Prostate gland (tissue), 2 donors: ENCODE results near the gene FAM120B.

Source experiments
- POLR2A ChIP-seq: fragments of 450-650 bp; IDR thresholded peaks from one replicate; pipeline ENCODE4 v1.6.1; 2016; ENCODE audit warnings: antibody characterized with exemption, mild to moderate bottlenecking
- TF ChIP-seq, protein P1 (sequence below), 4 experiments: fragments of 200-600 bp in 2 of 4; fragments of 450-650 bp in 2 of 4; sonication (generic) in 2 of 4; IDR thresholded peaks; 1 replicate in 3 of 4; 2 replicates in 1 of 4; pipeline ENCODE4 v1.5.1; 2016 to 2019; ENCODE audit warnings: antibody characterized with exemption in 4 of 4, mild to moderate bottlenecking in 2 of 4, moderate library complexity in 2 of 4

- TF ChIP-seq, protein P1, sequence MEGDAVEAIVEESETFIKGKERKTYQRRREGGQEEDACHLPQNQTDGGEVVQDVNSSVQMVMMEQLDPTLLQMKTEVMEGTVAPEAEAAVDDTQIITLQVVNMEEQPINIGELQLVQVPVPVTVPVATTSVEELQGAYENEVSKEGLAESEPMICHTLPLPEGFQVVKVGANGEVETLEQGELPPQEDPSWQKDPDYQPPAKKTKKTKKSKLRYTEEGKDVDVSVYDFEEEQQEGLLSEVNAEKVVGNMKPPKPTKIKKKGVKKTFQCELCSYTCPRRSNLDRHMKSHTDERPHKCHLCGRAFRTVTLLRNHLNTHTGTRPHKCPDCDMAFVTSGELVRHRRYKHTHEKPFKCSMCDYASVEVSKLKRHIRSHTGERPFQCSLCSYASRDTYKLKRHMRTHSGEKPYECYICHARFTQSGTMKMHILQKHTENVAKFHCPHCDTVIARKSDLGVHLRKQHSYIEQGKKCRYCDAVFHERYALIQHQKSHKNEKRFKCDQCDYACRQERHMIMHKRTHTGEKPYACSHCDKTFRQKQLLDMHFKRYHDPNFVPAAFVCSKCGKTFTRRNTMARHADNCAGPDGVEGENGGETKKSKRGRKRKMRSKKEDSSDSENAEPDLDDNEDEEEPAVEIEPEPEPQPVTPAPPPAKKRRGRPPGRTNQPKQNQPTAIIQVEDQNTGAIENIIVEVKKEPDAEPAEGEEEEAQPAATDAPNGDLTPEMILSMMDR (IDR thresholded peaks at IDR 0.05): no peak
- no peak for TF ChIP-seq POLR2A
These were observed 694 bp upstream of the FAM120B start for GRCh38 chr6:170305805-170306323.
